ENCODE data around the gene HNRNPA2B1.
"Not testable (repeated sequence)": the region's sequence is repeated elsewhere in the genome, so short reads cannot be mapped to it uniquely, and the experiment has no call there.

HNRNPA2B1 gene

DNA sequence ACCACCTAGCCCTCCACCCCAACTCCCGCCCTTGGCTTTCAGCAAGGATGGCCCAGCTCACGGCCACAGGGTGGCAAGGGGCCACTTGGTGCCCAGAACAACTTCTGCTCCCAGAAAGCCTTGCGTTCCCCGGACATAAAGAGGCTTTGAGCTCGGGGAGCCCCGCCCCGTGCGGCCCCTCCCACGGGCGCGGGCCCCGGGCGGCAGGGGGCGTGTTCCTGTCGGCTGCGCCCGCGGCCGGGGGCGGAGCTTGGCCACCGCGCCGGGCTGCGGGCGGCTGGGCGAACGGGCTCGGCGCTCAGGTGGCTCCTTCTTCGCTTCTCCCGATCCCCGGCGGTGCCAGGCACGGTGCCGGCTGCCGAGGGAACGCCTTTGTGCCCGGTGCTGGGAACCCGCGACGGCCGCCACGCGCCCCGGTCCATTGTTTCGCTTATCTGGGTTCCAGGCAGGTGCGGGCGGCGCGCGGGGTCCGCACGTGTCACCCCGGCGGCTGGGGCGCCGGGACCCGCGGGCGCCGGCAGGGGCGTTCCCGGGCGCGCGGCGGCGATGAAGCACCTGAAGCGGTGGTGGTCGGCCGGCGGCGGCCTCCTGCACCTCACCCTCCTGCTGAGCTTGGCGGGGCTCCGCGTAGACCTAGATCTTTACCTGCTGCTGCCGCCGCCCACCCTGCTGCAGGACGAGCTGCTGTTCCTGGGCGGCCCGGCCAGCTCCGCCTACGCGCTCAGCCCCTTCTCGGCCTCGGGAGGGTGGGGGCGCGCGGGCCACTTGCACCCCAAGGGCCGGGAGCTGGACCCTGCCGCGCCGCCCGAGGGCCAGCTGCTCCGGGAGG, 48.4 kb downstream of the HNRNPA2B1 start, which contains the start of gene NFE2L3 (continued):
- TF ChIP-seq TOX (CRISPR knock-in tag; IDR thresholded peaks at IDR 0.05; ENCODE audit: borderline replicate concordance): no peak

GRCh38 chr7:26151650-26151952, 48.9 kb downstream of the HNRNPA2B1 start:
- TF ChIP-seq ZNF8 (CRISPR knock-in tag; IDR thresholded peaks at IDR 0.05): no peak
- no peak for TF ChIP-seq GLIS3 (CRISPR knock-in tag; IDR thresholded peaks at IDR 0.05)
- TF ChIP-seq TOX (CRISPR knock-in tag; IDR thresholded peaks at IDR 0.05; ENCODE audit: borderline replicate concordance): no peak
- TF ChIP-seq TCF4 (CRISPR knock-in tag; IDR thresholded peaks at IDR 0.05; ENCODE audit: borderline replicate concordance): no peak
- no peak for TF ChIP-seq OSR1 (CRISPR knock-in tag; IDR thresholded peaks at IDR 0.05)
- no peak for TF ChIP-seq RARB (CRISPR knock-in tag; IDR thresholded peaks at IDR 0.05)
- TF ChIP-seq, protein P1, sequence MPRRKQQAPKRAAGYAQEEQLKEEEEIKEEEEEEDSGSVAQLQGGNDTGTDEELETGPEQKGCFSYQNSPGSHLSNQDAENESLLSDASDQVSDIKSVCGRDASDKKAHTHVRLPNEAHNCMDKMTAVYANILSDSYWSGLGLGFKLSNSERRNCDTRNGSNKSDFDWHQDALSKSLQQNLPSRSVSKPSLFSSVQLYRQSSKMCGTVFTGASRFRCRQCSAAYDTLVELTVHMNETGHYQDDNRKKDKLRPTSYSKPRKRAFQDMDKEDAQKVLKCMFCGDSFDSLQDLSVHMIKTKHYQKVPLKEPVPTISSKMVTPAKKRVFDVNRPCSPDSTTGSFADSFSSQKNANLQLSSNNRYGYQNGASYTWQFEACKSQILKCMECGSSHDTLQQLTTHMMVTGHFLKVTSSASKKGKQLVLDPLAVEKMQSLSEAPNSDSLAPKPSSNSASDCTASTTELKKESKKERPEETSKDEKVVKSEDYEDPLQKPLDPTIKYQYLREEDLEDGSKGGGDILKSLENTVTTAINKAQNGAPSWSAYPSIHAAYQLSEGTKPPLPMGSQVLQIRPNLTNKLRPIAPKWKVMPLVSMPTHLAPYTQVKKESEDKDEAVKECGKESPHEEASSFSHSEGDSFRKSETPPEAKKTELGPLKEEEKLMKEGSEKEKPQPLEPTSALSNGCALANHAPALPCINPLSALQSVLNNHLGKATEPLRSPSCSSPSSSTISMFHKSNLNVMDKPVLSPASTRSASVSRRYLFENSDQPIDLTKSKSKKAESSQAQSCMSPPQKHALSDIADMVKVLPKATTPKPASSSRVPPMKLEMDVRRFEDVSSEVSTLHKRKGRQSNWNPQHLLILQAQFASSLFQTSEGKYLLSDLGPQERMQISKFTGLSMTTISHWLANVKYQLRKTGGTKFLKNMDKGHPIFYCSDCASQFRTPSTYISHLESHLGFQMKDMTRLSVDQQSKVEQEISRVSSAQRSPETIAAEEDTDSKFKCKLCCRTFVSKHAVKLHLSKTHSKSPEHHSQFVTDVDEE (CRISPR knock-in tag; IDR thresholded peaks at IDR 0.05): no peak
- ATAC-seq: no peak

DNA sequence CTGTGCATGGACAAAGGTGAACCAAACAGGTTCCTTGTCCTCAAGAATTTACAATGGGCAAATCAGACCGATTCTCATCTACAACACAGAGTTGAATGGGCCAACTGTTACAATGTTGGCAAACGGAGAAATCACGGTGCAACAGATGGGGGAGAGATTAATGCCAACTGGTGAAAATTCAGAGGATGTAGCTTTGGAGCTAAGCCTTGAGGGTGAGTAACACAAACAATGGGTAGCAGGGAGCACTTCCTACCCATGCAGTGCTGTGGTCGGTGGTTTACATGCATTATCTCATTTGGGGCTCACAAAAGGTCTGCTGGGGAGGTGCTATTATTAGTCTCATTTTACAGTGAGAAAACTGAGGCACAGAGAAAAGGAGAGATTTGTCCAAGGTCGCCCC, 49.5 kb downstream of the HNRNPA2B1 start:
- ATAC-seq: no peak
- TF ChIP-seq BACH2 (CRISPR knock-in tag; IDR thresholded peaks at IDR 0.05; ENCODE audit: borderline replicate concordance) (no peak), PPARA (CRISPR knock-in tag; IDR thresholded peaks at IDR 0.05; ENCODE audit: borderline replicate concordance) (no peak), OSR1 (CRISPR knock-in tag; IDR thresholded peaks at IDR 0.05) (no peak), TCF4 (CRISPR knock-in tag; IDR thresholded peaks at IDR 0.05; ENCODE audit: borderline replicate concordance) (no peak), CSDC2 (CRISPR knock-in tag; IDR thresholded peaks at IDR 0.05) (no peak), TOX (CRISPR knock-in tag; IDR thresholded peaks at IDR 0.05; ENCODE audit: borderline replicate concordance) (no peak), RARB (CRISPR knock-in tag; IDR thresholded peaks at IDR 0.05) (no peak)
- TF ChIP-seq, protein P2, sequence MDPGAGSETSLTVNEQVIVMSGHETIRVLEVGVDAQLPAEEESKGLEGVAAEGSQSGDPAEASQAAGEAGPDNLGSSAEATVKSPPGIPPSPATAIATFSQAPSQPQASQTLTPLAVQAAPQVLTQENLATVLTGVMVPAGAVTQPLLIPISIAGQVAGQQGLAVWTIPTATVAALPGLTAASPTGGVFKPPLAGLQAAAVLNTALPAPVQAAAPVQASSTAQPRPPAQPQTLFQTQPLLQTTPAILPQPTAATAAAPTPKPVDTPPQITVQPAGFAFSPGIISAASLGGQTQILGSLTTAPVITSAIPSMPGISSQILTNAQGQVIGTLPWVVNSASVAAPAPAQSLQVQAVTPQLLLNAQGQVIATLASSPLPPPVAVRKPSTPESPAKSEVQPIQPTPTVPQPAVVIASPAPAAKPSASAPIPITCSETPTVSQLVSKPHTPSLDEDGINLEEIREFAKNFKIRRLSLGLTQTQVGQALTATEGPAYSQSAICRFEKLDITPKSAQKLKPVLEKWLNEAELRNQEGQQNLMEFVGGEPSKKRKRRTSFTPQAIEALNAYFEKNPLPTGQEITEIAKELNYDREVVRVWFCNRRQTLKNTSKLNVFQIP (CRISPR knock-in tag; IDR thresholded peaks at IDR 0.05; ENCODE audit: borderline replicate concordance, low read depth): no peak

DNA sequence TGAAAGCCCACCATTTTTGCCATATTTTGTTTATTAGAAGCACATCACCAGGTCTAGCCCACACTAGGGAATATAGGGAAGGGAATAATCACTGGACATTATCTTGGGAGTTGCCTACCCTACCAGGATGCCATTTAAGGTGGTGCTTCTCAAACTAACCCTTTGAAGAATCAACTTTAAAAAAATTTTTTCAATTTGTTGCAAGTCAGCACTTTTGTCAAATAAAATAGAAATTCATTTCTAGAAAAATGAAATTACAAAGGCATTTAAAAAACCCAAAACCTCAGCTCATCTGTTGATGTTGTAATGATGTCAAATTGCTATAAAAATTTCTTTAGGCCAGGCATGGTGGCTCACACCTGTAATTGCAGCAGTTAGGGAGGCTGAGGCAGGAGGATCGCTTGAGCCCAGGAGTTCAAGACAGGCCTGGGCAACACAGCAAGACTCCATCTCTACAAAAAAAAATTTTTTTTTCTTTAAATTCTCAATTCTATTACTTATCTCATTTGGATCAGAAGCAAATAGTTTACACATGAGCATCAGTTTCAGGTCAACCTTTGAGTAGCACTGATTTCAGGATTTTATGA, 51.1 kb downstream of the HNRNPA2B1 start:
- no peak for TF ChIP-seq TCF4 (CRISPR knock-in tag; IDR thresholded peaks at IDR 0.05; ENCODE audit: borderline replicate concordance)
- TF ChIP-seq OSR1 (CRISPR knock-in tag; IDR thresholded peaks at IDR 0.05): no peak
- TF ChIP-seq, protein P3, sequence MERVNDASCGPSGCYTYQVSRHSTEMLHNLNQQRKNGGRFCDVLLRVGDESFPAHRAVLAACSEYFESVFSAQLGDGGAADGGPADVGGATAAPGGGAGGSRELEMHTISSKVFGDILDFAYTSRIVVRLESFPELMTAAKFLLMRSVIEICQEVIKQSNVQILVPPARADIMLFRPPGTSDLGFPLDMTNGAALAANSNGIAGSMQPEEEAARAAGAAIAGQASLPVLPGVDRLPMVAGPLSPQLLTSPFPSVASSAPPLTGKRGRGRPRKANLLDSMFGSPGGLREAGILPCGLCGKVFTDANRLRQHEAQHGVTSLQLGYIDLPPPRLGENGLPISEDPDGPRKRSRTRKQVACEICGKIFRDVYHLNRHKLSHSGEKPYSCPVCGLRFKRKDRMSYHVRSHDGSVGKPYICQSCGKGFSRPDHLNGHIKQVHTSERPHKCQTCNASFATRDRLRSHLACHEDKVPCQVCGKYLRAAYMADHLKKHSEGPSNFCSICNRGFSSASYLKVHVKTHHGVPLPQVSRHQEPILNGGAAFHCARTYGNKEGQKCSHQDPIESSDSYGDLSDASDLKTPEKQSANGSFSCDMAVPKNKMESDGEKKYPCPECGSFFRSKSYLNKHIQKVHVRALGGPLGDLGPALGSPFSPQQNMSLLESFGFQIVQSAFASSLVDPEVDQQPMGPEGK (CRISPR knock-in tag; IDR thresholded peaks at IDR 0.05; ENCODE audit: borderline replicate concordance): no peak
- TF ChIP-seq RARB (CRISPR knock-in tag; IDR thresholded peaks at IDR 0.05): no peak
- no peak for TF ChIP-seq TOX (CRISPR knock-in tag; IDR thresholded peaks at IDR 0.05; ENCODE audit: borderline replicate concordance)
- no peak for TF ChIP-seq ZNF8 (CRISPR knock-in tag; IDR thresholded peaks at IDR 0.05)
- no peak for TF ChIP-seq SNAI2 (CRISPR knock-in tag; IDR thresholded peaks at IDR 0.05)
- no peak for TF ChIP-seq CSDC2 (CRISPR knock-in tag; IDR thresholded peaks at IDR 0.05)
- no peak for ATAC-seq

- ATAC-seq: not testable (repeated sequence)
These were observed 52.2 kb downstream of the HNRNPA2B1 start for GRCh38 chr7:26148307-26148700.

DNA sequence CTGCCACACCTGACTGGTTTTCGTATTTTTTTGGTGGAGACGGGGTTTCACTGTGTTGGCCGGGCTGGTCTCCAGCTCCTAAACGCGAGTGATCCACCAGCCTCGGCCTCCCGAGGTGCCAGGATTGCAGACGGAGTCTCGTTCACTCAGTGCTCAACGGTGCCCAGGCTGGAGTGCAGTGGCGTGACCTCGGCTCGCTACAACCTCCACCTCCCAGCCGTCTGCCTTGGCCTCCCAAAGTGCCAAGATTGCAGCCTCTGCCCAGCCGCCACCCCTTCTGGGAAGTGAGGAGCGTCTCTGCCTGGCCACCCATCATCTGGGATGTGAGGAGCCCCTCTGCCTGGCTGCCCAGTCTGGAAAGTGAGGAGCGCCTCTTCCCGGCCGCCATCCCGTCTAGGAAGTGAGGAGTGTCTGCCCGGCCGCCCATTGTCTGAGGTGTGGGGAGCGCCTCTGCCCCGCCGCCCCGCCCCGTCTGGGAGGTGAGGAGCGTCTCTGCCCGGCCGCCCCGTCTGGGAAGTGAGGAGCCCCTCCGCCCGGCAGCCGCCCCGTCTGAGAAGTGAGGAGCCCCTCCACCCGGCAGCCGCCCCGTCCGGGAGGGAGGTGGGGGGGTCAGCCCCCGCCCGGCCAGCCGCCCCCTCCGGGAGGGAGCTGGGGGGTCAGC, 52.8 kb downstream of the HNRNPA2B1 start:
- ATAC-seq: not testable (repeated sequence)
